ENCODE results near the gene NLRC4.
"Not testable (repeated sequence)": the region's sequence is repeated elsewhere in the genome, so short reads cannot be mapped to it uniquely, and the experiment has no call there.

Gene NLRC4

GRCh38 chr2:32264422-32265105 is at the start of gene NLRC4:
Gene NLRC4, minus strand, starts transcription at chr2:32264886. Its CDS starts 8,111 bp downstream, at chr2:32256775.
- no peak for DNase-seq

DNA sequence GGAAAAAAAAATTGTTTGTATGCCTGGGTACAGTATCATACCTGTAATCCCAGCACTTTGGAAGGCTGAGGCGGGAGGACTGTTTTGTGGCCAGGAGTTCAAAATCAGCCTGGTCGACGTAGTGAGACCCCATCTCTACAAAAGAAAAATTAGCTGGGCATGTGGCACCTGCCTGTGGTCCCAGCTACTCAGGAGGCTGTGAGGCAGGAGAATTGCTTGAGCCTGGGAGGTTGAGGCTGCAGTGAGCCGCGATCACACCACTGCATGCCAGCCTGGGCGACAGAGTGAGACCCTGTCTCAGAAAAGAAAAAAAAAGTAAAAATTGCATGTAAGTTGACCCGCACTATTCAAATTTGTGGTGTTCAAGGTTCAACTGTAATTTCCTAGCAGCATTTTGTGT is 45.9 kb upstream of the NLRC4 start:
- DNase-seq = no peak

DNA sequence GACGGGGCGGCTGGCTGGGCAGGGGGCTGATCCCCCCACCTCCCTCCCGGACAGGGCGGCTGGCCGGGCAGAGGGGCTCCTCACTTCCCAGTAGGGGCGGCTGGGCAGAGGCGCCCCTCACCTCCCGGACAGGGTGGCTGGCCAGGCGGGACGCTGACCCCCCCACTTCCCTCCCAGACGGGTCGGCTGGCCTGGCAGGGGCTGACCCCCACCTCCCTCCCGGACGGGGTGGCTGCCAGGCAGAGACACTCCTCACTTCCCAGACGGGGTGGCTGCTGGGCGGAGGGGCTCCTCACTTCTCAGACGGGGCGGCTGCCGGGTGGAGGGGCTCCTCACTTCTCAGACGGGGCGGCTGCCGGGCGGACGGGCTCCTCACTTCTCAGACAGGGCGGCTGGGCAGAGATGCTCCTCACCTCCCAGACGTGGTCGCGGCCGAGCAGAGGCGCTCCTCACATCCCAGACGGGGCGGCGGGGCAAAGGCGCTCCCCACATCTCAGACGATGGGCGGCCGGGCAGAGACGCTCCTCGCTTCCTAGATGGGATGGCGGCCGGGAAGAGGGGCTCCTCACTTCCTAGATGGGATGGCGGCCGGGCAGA is 29.4 kb upstream of the NLRC4 start:
- not testable (repeated sequence) for DNase-seq

DNA sequence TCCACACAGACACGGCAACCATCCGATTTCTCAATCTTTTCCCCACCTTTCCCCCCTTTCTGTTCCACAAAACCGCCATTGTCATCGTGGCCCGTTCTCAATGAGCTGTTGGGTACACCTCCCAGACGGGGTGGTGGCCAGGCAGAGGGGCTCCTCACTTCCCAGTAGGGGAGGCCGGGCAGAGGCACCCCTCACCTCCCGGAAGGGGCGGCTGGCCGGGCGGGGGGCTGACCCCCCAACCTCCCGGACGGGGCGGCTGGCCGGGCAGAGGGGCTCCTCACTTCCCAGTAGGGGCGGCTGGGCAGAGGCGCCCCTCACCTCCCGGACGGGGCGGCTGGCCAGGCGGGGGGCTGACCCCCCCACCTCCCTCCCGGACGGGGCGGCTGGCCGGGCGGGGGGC is 28.8 kb upstream of the NLRC4 start:
- not testable (repeated sequence) for DNase-seq

- no peak for DNase-seq
Measured at GRCh38 chr2:32291746-32292145, 27.1 kb upstream of the NLRC4 start.

GRCh38 chr2:32290000-32290339 is 25.3 kb upstream of the NLRC4 start:
- DNase-seq = no peak

GRCh38 chr2:32289165-32289999 is 24.7 kb upstream of the NLRC4 start:
- peak in 1 of 3 experiments; percentile 8 for DNase-seq

- no peak for DNase-seq
Measured at GRCh38 chr2:32284321-32284720, 19.6 kb upstream of the NLRC4 start.

GRCh38 chr2:32278478-32278853 is 13.8 kb upstream of the NLRC4 start:
- DNase-seq = no peak

- DNase-seq = peak; percentile 91 to 97 (median 92)
Measured at GRCh38 chr2:32277674-32278477, 13.2 kb upstream of the NLRC4 start, which contains the start of gene YIPF4. Gene YIPF4, plus strand, starts transcription at chr2:32277904. Its CDS starts 252 bp downstream, at chr2:32278156.

- no peak for DNase-seq
Measured at GRCh38 chr2:32277363-32277673, 12.6 kb upstream of the NLRC4 start.

- not testable (repeated sequence) for DNase-seq
Measured at GRCh38 chr2:32275790-32276189, 11.1 kb upstream of the NLRC4 start.

GRCh38 chr2:32274289-32274688 is 9.6 kb upstream of the NLRC4 start:
- no peak for DNase-seq

GRCh38 chr2:32272279-32272678 is 7.6 kb upstream of the NLRC4 start:
- DNase-seq = no peak

DNA sequence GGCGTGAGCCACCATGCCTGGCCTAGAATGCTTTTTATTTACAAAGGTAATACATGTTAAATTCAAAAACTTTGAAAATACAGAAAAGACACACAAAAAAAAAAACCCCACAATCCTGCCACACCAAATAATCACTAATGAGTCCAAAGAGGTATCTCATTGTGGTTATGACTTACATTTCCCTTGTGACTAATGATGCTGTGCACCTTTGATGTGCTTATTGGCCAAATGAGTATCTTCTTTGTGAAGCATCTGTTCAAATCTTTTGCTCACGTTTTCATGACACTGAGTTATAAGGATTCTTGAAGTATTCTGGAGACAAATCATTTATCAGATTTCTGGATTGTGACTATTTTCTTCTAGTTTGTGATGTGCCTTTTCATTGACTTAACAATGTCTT is 6.4 kb upstream of the NLRC4 start:
- DNase-seq = no peak

- no peak for DNase-seq
Measured at GRCh38 chr2:32262105-32262504, 2.6 kb downstream of the NLRC4 start.

DNA sequence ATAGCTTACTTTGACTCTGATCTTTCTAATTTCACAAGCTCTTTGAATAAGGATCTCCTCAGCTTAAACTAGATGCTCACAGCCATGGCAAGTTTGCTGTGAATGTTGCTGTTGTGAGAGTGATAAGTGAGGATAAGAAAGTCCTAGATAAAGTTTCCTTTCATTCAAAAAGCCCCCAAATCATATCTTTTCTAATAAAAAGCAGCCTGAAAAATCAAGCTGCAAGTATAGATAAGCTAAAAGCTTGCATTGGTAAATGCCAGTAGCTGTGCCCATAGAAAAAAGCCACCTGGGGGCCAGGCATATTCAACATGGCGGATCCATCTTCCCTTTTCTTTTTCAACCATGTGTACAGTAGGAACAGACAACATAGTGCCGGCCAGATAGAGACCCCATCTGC is 4.3 kb downstream of the NLRC4 start:
- DNase-seq = no peak

DNA sequence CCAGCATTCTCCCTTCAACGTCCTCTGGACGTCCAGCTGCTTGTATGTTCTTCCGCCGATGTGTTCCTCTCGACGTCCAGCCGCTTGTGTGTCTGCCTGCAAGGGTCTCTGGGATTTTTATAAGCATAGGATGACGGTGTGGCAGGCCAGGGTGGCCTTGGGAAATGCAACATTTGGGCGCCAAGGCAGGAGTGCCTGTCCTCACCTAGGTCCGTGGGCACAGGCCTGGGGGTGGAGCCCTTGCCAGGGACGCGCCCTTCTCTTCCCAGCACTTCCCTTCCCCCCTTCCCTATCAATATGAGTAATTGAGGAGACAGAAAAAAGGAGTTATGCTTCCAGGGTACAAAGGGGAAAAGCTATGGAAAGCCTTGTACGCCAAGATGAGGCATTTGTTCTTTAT is 6.4 kb downstream of the NLRC4 start:
- DNase-seq = no peak

GRCh38 chr2:32250290-32250689 is 14.4 kb downstream of the NLRC4 start:
- no peak for DNase-seq

DNA sequence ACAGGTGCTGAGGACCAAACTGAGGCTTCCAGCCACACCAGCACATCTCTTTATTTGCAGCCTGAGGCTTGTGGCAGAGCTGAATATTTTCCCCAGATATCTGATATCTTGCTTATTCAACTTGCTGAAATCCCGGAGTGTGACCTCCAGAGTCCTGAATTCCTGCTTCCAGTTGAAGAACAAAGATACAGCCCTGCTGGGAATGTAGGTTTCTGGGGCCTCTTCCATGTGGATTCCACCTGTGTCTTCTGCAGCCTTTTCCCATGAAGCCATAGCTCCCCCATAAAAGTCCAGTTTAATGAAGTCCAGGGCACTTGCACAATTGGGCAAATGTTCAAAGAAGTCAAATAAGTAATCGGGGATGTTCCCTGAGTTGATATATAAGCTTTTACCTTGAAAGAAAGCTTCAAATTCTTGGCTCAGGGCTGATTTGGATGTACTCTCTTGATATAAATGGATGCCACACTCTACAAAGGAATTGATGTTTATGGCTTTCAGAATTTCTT is 14.9 kb downstream of the NLRC4 start:
- no peak for DNase-seq

DNA sequence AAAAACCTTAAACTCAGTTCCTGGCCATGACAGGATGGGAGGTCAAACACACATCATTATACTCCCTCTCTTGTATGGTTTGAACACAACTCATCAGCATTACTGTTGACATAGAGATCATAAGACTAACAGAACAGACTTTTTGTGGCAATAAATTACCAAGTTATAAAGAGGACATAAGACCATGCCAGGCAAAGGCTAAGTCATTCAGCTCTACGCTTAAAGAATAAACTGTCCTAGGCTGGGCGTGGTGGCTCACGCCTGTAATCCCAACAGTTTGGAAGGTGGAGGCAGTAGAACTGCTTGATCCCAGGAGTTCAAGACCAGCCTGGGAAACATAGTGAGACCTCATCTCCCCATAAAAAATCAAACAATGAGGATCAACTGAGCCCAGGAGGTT is 16.4 kb downstream of the NLRC4 start:
- DNase-seq = no peak

GRCh38 chr2:32246911-32247310 is 17.8 kb downstream of the NLRC4 start:
- no peak for DNase-seq

GRCh38 chr2:32242331-32242730 is 22.4 kb downstream of the NLRC4 start:
- DNase-seq = no peak
